ENCODE results near the gene CAMK1D.
"Not testable (repeated sequence)": the region's sequence is repeated elsewhere in the genome, so short reads cannot be mapped to it uniquely, and the experiment has no call there.

The CAMK1D gene

DNA sequence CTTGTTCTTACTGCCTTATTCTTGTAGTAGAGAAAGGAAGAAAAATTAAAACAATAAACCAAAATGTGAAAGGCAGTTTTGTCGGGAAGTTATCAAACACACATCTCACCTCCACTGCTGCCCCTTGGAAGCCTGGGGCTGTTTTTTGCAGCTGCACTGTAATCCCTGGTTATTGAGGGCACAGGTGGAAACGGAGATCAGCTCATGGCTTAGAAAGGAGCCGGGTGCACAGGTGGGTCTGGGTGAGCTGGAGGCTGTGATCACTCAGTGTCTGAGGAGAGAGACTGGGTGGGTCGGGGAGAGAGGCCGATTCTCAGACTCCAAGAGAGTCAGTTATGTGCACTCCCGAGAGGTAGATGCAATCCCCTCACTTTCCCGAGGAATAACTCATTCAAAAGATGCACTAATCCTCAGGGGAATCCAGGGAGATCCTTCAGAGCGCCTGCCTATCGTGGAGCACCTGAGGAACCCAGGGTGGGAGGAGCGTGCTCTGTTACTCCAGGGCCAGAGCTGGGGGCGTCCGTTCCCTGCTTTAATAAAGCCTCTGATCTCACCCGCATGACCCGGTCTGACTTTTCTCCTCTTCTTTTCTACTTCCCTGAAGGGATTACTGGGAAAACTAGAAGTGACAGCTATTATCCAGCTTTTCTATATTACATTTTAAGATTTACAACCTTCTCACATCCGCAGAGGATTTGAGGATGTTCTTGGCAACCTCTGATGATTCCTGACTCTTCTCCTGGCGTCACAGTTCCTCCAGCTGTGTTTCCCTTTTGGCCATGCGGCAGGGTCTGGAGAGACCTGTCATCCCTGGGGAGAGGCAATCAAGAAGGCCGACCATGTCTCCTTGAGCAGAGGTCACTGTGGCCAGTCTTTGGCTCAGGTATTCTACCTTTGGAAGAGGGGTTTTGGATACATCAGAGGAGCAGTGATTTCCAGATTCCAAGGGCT lies 82.1 kb downstream of the CAMK1D start:
- DNase-seq = no peak

DNA sequence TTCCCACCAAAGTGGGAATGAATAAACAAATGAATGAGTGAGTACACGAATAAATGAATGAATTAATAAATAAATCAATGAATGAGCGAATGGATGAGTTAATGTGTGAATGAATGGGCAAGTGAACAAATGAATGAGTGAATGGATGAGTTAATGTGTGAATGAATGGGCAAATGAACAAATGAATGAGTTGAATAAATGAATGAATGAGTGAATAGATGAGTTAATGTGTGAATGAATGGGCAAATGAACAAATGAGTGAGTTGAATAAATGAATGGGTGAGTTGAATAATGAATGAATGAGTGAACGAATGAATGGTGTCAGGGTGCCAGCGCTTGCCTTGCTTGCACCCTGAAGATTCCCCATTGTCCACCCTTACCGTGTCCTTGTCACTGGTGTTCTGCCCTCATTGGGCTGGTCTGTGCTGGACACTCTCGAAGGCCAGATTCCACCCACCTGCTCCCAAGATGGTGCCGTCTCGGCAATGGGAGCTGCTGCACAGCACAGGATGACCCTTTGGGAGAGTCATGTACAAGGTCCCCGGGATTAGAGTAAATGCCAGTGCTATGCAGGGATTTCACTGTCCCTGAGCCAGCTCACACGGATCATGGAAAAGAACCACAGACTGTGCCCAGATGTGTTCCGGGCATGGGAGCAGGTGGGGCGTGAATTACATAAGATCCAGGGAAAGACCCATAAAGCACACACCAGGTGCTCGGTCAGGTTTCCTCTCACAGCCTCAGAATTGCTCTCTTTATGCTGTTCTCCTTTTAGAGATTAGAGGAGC lies 83.2 kb downstream of the CAMK1D start:
- no peak for DNase-seq

DNA sequence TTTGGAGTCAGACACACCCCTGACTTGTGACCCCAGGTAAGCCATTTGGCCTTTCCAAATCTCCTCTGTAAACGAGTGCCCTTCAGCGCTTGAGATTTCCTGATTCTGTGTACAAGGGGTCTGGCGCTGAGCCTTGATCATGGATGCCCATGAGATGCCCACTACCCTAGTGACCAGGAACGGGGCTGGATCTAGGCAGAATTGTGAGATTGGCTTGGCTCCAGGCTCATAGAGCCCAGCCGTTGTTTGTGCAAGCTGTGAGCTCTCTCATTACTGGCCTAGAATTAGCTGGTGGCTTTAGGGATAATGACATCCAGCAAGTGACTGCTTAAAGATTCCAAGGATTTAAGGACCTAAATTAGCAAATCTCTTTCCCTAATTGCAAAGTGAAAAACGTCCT lies 84.9 kb downstream of the CAMK1D start:
- no peak for DNase-seq

DNA sequence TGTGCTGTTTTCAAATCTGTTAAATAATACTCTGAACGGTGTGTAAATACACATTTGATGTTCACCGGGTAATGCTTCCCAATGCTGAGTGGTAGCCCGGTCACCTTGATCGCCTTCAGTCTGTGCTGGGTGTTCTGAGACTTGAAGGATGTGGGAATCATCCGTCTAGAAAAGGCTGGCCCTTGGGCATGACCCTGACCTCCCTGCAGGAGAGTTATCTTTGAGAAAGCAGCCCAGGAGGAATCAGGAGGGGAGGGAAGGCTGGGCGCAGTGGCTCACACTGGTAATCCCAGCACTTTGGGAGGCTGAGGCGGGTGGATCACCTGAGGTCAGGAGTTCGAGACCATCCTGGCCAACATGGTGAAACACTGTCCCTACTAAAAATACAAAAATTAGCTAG lies 85.3 kb downstream of the CAMK1D start:
- not testable (repeated sequence) for DNase-seq

DNA sequence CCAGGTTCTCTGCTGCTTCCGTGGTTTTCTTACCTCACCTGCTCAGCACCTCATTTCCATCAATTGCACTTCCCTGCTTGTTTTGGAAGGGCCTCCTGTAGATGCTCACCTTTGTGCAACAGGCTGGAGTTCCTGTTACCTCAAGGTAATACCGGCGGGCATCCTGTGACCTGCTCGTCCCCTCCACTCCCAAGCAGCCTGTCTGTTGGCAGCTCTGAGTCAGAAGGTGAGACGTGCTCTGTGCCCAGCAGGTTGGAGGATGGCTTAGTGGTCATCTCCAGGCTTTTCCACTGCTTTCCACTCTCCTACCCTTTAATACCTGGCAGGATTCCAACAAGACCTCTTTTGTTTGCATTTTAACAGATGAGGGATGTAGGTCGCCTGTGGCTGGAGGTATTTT lies 86.0 kb downstream of the CAMK1D start:
- DNase-seq = no peak

DNA sequence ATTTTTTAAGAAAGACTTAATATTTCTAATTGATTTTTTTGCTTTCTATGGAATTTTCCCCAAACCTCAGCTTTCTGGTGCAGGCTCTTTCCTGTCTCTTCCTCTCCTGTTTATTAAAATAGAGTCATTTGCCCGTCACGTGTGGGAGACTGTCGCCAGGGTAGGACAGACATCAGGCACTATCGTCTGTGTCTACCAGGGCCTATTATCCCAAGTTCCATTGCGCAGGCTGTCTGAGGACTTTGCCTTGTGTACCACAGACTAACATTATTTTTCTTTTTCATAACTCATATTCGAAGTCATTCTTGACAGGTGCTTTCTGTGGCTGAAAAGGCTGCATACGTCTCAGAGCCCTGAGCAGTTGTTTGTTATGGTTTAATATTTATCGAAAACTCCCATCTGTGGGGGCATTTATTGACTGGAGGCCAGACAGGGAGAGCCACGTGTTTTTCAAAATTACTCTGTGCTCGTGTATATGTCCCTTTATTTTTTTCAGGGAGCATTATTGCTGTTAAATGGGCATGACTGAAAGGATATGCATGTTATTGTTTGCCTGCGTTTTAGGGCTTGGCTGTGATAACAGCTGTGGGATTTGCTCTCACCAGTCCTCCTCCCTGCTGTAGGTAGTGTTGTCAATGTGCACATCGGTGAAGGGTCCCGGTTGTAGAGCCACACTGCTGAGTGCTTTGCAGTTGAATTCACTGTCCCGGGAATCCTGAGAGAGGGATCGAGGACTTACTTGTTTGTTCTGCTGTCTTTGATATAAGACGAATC lies 89.8 kb downstream of the CAMK1D start:
- DNase-seq = no peak

DNA sequence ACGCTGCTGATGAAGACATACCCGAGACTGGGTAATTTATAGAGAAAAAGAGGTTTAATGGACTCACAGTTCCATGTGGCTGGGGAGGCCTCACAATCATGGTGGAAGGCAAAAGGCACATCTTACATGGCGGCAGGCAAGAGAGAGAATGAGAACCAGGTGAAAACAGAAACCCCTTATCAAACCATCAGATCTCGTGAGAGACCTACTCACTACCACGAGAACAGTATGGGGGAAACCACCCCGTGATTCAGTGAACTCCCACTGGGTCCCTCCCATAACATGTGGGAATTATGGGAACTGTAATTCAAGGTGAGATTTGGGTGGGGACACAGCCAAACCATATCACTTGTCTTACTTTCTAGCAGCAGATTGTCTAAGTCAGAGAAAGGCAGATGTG lies 90.4 kb downstream of the CAMK1D start:
- DNase-seq = not testable (repeated sequence)

DNA sequence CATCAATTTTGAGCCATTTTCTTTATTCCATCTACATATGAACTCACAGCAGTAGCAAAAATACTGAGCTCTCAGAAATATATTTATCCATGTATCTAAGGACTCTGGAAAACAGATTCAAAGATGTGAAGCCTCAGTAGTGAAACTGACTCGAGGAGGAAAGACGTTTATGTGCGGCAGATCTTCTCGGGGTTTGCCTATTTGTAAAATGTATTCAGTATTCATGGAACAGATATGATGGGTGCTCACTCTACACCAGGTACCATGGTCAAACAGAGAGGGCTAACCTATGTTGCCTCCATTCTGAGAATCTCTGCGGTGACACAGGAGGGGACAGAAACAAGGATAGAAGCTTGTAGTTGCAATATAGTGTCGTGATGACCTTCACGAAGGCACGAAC lies 93.7 kb downstream of the CAMK1D start:
- DNase-seq = no peak

DNA sequence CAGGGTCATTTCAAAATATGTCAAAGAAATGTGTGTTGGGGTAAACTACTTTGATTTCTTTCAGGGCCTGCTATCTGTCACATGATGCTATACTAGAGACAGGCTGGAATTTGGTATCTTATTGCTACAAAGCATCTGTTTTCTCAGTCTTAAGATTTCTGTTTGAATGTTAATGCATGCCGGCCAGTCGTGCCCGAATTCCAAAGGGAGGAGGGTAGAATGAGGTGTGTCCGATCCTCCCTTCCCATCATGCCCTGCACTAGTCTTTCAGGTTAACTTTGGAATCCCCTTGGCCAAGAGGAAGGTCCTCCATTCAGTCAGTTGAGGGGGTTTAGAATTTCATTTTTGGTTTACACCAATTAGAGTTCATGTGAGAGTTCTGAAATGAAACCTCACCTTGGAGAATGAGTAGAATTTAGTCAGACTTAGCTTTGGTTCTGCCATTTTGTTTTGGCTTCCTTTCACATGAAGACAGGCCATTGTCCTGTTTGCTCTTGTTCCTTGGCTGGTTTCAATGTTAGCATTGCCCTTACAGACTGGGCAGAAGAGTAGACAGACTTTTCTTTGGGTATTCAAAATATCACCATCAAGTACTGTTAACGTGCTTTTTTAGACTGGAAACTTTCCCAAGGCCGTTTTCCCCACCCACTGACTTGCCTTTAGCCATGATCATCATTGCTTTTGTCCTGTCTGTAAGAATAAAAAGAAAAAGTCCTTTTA lies 95.8 kb downstream of the CAMK1D start:
- no peak for DNase-seq

DNA sequence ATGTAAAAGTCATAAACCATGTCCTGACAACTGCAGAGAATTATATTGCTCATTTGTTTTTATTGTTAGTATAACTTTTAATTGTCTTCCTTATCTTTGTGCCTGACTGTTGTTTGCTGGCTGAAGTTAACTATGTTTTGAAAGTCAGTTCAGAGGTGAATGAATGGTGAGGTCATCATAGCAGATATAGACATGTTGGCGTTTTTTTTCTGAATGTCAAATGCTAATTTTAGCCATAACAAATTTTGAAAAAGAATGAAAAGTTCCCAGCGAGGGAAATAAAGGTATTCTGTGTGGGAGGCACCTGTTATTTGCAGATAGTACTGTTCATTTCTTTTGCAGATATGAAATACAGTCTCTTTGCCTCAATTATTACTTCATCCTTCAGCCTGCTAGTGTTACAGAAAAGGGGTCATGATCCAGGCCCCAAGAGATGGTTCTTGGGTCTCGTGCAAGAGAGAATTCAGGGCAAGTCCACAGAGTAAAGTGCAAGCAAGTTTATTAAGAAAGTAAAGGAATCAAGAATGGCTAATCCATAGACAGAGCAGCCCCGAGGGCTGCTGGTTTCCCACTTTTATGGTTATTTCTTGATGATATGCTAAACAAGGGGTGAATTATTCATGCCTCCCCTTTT lies 96.5 kb downstream of the CAMK1D start:
- no peak for DNase-seq

DNA sequence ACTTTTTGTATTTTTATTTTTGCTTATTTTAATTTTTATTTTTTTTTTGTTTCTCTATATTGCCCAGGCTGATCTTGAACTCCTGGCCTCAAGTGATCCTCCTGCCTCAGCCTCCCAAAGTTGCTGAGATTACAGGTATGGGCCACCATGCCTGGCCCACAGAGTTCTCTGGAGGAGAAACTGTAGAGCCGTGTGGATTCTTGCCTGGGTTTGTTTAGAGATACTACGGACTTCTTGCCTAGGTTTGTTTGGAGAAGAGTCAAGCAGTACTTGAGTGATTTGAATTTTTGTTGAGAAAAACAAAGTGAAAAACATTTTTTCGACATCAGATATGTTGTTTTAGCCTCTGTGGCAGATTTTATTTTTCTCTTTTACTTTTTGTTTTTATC lies 99.0 kb downstream of the CAMK1D start:
- no peak for DNase-seq

DNA sequence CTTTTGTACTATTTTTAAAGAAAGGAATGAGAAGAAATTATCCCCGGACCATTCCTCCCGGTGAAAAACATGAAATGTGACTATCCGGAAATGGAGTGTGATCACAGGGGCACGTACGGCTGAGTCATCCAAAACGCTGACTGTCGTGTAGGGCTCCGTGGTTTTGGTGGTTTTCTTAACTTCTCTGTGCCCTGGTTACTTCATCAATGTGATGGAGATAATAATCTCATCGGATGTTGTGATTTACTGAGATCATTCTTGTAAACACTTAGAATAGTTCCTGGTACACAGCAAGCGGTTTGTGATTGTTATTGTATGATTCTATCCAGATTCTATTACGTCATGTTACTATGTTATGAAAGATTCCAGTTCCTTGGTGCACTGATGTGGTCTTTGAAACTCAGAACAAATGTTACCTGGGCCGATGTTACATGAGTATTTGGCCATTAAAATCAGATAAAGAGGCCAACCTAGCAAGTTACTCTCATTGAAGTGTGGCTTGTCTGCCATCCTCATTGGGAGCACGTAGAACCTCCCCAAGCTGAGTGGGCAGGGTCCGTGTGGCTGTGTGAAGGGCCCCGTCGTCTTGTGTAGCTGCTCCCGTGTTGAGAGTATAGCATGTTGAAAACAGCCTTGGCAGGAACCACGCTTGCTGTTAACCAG lies 99.5 kb downstream of the CAMK1D start:
- DNase-seq = peak in 3 of 4 experiments; percentile 11 to 51 (median 12)

DNA sequence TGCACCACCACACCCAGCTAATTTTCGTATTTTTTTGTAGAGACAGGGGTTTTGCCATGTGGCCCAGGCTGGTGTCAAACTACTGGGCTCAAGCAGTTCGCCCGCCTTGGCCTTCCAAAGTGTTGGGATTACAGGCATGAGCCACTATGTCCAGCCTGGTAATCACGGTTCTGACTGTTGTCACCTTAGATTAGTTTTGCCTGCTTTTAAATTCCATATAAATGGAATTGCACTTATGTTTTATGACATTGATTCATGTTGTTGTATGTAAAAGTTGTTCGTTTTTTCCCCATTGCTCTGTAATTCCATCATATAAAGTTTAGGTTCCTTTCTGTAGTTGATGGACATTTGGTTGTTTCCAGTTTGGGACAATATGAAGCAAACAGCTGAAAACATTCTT lies 106.0 kb downstream of the CAMK1D start:
- DNase-seq = no peak

DNA sequence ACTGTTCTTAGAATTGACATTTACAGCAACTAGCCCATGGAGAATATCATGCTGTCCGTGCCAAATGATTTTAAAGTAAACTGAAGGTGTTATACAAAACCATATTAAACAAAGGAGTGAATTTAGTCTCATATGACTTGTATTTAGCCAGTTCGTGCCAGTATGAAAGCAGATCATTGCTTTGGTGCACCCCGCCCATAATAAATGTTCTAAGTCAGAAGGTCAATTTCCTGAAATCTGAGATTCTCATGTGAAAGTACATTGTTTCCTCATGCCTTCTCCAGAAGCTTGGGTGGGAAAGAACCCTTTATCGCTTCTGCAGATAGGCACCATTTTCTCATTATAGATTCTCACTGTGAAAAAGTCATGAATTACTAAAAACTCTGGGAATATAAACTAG lies 106.4 kb downstream of the CAMK1D start:
- no peak for DNase-seq

DNA sequence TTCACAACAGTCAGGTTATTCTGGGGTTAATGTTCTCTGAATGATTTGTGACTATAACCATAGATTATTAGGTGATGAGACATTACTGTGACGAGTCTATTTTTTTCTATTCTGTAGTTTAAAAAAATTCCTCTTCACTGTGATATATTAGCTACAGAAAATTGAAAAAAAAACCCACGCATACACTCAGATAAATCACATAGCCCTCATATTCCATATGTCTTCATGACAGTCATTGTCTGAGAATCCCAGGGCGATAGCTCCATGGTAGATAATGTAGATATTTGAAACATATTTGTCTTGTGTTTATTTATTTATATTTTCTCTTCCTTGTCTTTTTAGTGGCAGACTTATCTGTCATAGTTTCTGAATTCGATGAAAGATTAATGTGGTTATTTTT lies 110.0 kb downstream of the CAMK1D start:
- DNase-seq = no peak

DNA sequence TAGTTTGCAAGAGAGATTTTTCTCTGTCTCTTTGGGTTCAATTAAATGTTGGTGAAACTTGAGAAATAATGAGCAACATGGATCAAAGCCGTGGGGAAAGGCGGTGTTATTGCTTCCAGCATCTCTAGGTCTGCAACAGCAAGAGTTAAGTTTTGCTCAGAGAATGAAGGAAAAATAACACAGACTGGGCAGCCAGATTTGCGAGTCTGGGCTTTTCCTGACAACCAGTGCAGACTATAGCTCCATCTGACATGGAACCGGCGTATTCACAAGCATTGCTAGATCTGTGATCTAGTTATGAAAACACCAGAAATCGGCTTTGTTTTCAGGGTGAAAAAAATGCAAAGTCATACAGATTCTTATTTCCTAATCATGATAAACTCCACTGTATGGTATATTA lies 110.4 kb downstream of the CAMK1D start:
- DNase-seq = no peak

DNA sequence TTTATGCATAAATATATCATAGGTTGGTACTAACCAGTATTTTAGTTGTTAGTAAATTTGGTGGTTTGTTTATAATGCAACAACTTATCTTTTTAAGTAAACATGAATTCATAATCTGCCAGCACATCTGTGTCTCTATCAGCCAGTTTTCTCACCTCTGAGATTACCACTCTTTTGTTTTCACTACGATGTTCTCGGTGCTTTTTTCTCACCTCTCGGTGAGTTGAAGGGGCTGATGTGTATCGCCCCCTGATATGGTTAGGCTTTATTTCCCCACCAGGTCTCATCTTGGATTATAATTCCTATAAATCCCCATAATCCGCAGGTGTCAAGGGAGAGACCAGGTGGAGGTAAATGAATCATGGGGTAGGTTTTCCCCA lies 114.1 kb downstream of the CAMK1D start:
- no peak for DNase-seq

DNA sequence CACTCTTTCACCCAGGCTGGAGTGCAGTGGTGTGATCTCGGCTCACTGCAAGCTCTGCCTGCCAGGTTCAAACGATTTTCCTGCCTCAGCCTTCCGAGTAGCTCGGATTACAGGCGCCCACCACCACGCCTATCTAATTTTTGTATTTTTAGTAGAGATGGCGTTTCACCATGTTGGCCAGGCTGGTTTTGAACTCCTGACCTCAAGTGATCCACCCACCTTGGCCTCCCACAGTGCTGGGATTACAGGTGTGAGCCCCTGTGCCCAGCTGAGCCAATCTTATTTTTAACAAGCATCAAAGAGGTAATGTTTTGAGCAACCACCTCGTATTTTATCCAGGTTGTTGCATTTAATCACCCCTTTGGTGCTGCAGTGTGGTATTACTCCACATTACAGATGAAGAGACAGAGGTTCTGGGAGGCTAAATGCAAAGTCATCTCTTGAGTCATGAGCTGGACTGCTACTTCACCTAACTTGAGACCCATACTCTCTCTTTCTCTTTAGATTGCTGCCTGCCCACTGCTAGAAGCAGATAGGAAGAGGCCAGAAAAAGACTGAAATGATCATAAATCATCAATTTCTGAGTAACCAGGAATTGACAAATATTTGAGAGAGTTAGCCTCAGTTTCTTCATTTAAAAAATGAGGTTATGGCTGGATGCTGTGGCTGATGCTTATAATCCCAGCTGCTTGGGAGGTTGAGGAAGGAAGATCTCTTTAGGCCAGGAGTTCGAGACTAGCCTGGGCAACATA lies 116.2 kb downstream of the CAMK1D start:
- no peak for DNase-seq

DNA sequence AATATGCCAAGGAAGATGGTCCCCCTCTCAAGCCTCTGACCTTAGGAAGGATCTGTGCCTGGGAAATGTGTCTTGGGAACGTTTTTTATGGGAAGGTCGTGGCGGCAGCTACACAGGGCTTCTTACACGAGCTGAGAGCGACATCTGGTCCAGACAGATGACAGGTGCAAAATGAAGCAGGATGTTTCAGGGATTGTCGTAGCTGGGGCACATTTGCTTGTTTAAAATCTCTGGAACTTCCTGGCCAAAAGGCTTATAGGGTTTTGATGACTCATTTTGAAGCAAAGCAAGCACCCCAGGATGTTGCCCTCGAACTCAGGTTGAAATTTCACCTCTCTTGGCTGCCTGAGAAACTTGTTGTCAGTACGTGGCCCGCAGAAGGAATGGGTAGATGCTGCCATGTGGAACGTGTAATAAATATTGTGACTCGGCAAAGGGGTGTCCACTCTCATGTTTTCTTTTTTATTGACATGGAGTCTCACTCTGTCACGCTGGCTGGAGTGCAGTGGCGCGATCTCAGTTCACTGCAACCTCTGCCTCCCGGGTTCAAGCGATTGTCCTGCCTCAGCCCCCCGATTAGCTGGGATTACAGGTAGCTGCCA lies 117.5 kb downstream of the CAMK1D start:
- no peak for DNase-seq

DNA sequence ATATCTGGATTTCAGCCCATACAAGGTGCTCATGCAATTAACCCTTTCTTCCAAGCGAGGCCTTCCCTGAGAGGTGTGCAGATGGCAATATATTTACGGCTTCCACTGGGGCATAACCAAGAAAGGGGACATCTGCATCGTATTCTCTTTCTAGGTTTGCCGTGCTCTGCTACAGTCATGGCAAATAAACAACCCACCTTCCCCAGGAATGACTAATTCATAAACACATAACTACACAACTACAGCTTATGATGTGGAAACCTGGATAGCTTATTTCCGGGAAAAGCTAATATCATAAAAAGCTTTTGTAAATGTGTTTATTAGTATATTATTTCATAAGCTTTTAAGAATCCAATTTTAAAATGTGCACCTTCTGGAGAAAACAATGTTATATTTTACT lies 120.0 kb downstream of the CAMK1D start:
- DNase-seq = no peak

All from activated naive CD4-positive, alpha-beta T cell (primary cell).